B cell (primary cell): ENCODE measurements around the gene OMA1.

Source experiments
- CTCF ChIP-seq: fragments of 200-600 bp; IDR thresholded peaks from one replicate; pipeline ENCODE4 v1.8.0; 2022; ENCODE audit warnings: antibody characterized with exemption, mild to moderate bottlenecking
- EZH2 ChIP-seq: IDR thresholded peaks from 2 replicates; pipeline ENCODE4 v1.6.1; 2012; ENCODE audit warnings: borderline replicate concordance, low read depth, mild to moderate bottlenecking, moderate library complexity, low read length; ENCODE audit not compliant: insufficient read depth, poor library complexity, severe bottlenecking

- TF ChIP-seq EZH2 (no peak), CTCF (no peak)
Measured at GRCh38 chr1:58588396-58588795, 41.9 kb upstream of the OMA1 start.
